Measurements from ENCODE around the gene SRRM3. TPM values are rescaled to one million over a fixed set of nuclear protein-coding genes. Genes with fewer than 3 reads are reported as not detected.

The SRRM3 gene
- total RNA-seq, 1 donor from 2014 or later, result 1.7 TPM

- H3K79me2 ChIP-seq (ENCODE audit: insufficient read depth, low read length), result no peaks in the 10 kb centered on the region
- H3K4me3 Mint-ChIP-seq (ENCODE audit: unreplicated experiment), result no peak overlapping the region
- peaks cover 3% of the 10 kb centered on the region for H3K9me3 Mint-ChIP-seq (ENCODE audit: unreplicated experiment)
- no peaks in the 10 kb centered on the region for H3K9me3 ChIP-seq (ENCODE audit: insufficient read depth, low read depth, low read length)
- FAIRE-seq, result no peak
- H2AFZ ChIP-seq (ENCODE audit: low read depth, low read length), result peak overlapping the region; percentile 77
- H4K20me1 ChIP-seq (ENCODE audit: insufficient read depth, low read length), result no peaks in the 10 kb centered on the region
- peak overlapping the region; percentile 39 for H3K4me3 ChIP-seq (ENCODE audit: insufficient read depth, low read depth, low read length)
- H3K27ac Mint-ChIP-seq (ENCODE audit: unreplicated experiment), result no peak overlapping the region
- H3K4me2 ChIP-seq (ENCODE audit: low read length), result peak overlapping the region; percentile 79
- H3K4me1 Mint-ChIP-seq (ENCODE audit: low read depth, unreplicated experiment), result peaks cover 2% of the 10 kb centered on the region
- DNase-seq (ENCODE audit: low read depth), result peak; percentile 67
- no peak overlapping the region for H3K27ac ChIP-seq (ENCODE audit: low read depth, low read length)
- H3K9ac ChIP-seq (ENCODE audit: low read length), result peak overlapping the region; percentile 38
- no peak for TF ChIP-seq CTCF (IDR thresholded peaks at IDR 0.05; ENCODE audit: insufficient read depth, low read depth, low read length)
- H3K36me3 ChIP-seq (ENCODE audit: insufficient read depth, low read length), result no peaks in the 10 kb centered on the region
- H3K27me3 Mint-ChIP-seq (ENCODE audit: low read depth, unreplicated experiment), result peaks cover 41% of the 10 kb centered on the region
- H3K4me1 ChIP-seq (ENCODE audit: insufficient read depth, low read length), result no peaks in the 10 kb centered on the region
- H3K27me3 ChIP-seq (ENCODE audit: insufficient read depth, low read length), result peaks cover 3% of the 10 kb centered on the region
- H3K36me3 Mint-ChIP-seq (ENCODE audit: low read depth, unreplicated experiment), result peaks cover 1% of the 10 kb centered on the region
Measured at GRCh38 chr7:76234931-76235441, 33.3 kb downstream of the SRRM3 start.

DNA sequence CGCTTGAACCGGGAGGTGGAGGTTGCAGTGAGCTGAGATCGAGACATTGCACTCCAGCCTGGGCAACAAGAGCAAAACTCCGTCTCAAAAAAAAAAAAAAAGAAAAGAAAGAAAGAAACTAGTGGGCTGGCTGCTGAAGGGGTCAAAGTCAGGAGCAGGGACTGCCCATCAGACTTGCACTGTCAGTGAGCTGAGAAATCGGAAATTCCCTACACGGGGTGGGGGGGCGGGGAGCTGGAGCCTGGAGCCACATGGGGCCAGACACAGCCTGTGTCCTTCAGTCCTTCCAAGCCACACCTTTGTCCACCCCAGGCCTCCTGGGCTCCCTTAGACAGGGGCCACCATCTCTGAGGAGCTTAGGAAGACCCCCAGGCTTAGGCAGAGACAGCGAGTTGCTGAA lies 34.5 kb downstream of the SRRM3 start:
- no peak overlapping the region for H3K27ac Mint-ChIP-seq (ENCODE audit: unreplicated experiment)
- Histone ChIP-seq H3K36me3 (ENCODE audit: insufficient read depth, low read length) (no peaks in the 10 kb centered on the region), H3K9me3 (ENCODE audit: insufficient read depth, low read depth, low read length) (no peaks in the 10 kb centered on the region), H3K27ac (ENCODE audit: low read depth, low read length) (no peak overlapping the region), H3K9ac (ENCODE audit: low read length) (no peak overlapping the region), H3K4me3 (ENCODE audit: insufficient read depth, low read depth, low read length) (no peak overlapping the region), H3K27me3 (ENCODE audit: insufficient read depth, low read length) (no peaks in the 10 kb centered on the region), H2AFZ (ENCODE audit: low read depth, low read length) (no peak overlapping the region), H4K20me1 (ENCODE audit: insufficient read depth, low read length) (no peaks in the 10 kb centered on the region), H3K4me2 (ENCODE audit: low read length) (no peak overlapping the region), H3K79me2 (ENCODE audit: insufficient read depth, low read length) (no peaks in the 10 kb centered on the region), H3K4me1 (ENCODE audit: insufficient read depth, low read length) (no peaks in the 10 kb centered on the region)
- DNase-seq (ENCODE audit: low read depth) (no peak), FAIRE-seq (no peak)
- peaks cover 1% of the 10 kb centered on the region for H3K9me3 Mint-ChIP-seq (ENCODE audit: unreplicated experiment)
- H3K4me3 Mint-ChIP-seq (ENCODE audit: unreplicated experiment), result no peak overlapping the region
- peaks cover 1% of the 10 kb centered on the region for H3K36me3 Mint-ChIP-seq (ENCODE audit: low read depth, unreplicated experiment)
- H3K27me3 Mint-ChIP-seq (ENCODE audit: low read depth, unreplicated experiment), result peaks cover 35% of the 10 kb centered on the region
- TF ChIP-seq EZH2 (IDR thresholded peaks at IDR 0.05; ENCODE audit: insufficient read depth, low read length), result no peak
- no peak for TF ChIP-seq CTCF (IDR thresholded peaks at IDR 0.05; ENCODE audit: insufficient read depth, low read depth, low read length)
- H3K4me1 Mint-ChIP-seq (ENCODE audit: low read depth, unreplicated experiment), result peaks cover 2% of the 10 kb centered on the region

GRCh38 chr7:76238326-76238725 lies 36.6 kb downstream of the SRRM3 start:
- Histone ChIP-seq H3K9me3 (ENCODE audit: insufficient read depth, low read depth, low read length) (no peaks in the 10 kb centered on the region), H3K36me3 (ENCODE audit: insufficient read depth, low read length) (no peaks in the 10 kb centered on the region), H3K4me2 (ENCODE audit: low read length) (no peak overlapping the region), H3K27me3 (ENCODE audit: insufficient read depth, low read length) (no peaks in the 10 kb centered on the region), H2AFZ (ENCODE audit: low read depth, low read length) (no peak overlapping the region), H3K79me2 (ENCODE audit: insufficient read depth, low read length) (no peaks in the 10 kb centered on the region), H3K27ac (ENCODE audit: low read depth, low read length) (no peak overlapping the region), H4K20me1 (ENCODE audit: insufficient read depth, low read length) (no peaks in the 10 kb centered on the region), H3K9ac (ENCODE audit: low read length) (no peak overlapping the region), H3K4me3 (ENCODE audit: insufficient read depth, low read depth, low read length) (no peak overlapping the region), H3K4me1 (ENCODE audit: insufficient read depth, low read length) (no peaks in the 10 kb centered on the region)
- no peak for TF ChIP-seq CTCF (IDR thresholded peaks at IDR 0.05; ENCODE audit: insufficient read depth, low read depth, low read length)
- no peak for TF ChIP-seq EZH2 (IDR thresholded peaks at IDR 0.05; ENCODE audit: insufficient read depth, low read length)
- no peak overlapping the region for H3K27ac Mint-ChIP-seq (ENCODE audit: unreplicated experiment)
- H3K36me3 Mint-ChIP-seq (ENCODE audit: low read depth, unreplicated experiment), result no peaks in the 10 kb centered on the region
- FAIRE-seq (no peak), DNase-seq (ENCODE audit: low read depth) (no peak)
- H3K4me1 Mint-ChIP-seq (ENCODE audit: low read depth, unreplicated experiment), result peaks cover 2% of the 10 kb centered on the region
- H3K4me3 Mint-ChIP-seq (ENCODE audit: unreplicated experiment), result no peak overlapping the region
- peaks cover 23% of the 10 kb centered on the region for H3K27me3 Mint-ChIP-seq (ENCODE audit: low read depth, unreplicated experiment)
- H3K9me3 Mint-ChIP-seq (ENCODE audit: unreplicated experiment), result no peaks in the 10 kb centered on the region
